Epidermal melanocyte (primary cell): ENCODE data around the gene NOX3.
"Not testable (repeated sequence)": the region's sequence is repeated elsewhere in the genome, so short reads cannot be mapped to it uniquely, and the experiment has no call there.

ENCODE experiments used
- DNase-seq: peaks from one replicate; pipeline ENCODE4 v3.0.0; 2011; ENCODE audit warnings: low spot score; ENCODE audit not compliant: insufficient read length

Gene NOX3, protein sequence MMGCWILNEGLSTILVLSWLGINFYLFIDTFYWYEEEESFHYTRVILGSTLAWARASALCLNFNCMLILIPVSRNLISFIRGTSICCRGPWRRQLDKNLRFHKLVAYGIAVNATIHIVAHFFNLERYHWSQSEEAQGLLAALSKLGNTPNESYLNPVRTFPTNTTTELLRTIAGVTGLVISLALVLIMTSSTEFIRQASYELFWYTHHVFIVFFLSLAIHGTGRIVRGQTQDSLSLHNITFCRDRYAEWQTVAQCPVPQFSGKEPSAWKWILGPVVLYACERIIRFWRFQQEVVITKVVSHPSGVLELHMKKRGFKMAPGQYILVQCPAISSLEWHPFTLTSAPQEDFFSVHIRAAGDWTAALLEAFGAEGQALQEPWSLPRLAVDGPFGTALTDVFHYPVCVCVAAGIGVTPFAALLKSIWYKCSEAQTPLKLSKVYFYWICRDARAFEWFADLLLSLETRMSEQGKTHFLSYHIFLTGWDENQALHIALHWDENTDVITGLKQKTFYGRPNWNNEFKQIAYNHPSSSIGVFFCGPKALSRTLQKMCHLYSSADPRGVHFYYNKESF

DNA sequence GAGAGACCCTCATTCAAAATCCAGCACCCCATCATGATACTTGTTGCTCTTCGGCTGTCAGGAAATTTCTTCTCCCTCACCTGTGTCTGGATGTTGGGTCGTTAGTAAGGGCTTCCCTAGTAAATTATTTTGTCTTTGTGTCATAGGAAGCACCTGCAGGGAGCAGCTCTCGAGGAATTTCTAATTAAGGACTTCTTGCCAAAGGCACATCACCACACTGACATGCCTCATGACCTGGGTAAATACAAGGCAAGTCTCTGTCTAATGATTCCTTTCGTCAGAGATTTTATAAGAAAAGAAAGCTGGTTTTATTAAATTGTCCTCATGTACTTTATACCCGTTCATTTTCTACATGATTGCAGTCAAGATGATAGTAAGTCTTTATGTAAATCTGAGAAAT is at the start of gene NOX3:
Gene NOX3 (minus strand): TSS at position 74 of the 400 bp plus-strand sequence. CDS start 39 bp downstream, at position 35.
- DNase-seq, result no peak

DNA sequence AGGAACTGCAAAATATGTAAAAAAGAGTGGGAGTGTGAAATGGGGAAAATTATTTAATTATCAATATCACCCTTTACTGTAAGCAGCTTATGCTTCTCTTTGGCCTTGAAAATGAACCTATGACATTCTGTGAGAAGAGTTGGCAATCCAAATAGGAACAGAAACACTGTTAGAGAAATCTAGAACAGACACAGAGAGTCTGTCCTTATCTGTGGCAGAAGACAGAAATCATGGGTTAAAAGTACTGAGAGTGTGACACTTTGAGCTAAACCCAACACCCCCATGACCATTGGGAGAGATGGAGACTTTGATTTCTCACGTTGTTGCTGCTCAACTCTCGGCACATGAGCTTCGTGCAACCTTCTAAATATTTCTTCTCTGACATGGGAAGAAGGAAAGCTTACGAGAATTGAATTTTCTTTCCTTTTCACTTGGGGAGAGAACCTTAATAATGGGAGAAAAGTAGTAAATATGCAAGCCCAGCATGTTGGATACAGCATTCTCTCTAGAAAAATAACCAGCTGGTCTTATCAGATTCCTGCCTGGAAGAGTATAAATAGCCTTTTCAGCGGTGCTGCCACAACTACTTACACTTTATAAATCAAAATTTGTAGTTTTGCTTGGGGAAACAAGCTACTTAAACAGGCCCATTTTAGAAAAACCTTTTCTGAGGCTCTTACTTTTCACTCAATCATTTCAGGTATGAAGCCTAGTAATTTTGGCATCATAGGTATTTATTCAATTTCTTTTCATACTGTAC is 49.4 kb upstream of the NOX3 start:
- no peak for DNase-seq

DNA sequence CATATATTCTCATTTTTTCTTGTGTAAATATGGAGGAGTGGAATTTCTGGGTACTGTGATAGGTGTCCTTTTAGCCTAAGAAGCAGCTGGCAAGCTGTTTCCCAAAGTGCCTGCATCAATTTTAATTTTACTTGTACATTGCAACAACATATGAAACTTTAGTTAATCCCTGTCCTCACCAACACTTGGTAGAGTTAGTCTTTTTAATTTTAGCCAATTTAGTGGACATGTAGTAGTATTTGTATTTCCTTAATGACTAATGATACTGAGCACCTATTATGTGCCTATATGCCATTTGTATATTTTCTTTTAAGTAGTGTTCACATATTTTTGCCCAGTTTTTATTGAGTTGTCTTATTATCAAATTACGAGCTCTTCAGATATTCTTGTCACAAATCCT is 46.8 kb upstream of the NOX3 start:
- DNase-seq, result no peak

DNA sequence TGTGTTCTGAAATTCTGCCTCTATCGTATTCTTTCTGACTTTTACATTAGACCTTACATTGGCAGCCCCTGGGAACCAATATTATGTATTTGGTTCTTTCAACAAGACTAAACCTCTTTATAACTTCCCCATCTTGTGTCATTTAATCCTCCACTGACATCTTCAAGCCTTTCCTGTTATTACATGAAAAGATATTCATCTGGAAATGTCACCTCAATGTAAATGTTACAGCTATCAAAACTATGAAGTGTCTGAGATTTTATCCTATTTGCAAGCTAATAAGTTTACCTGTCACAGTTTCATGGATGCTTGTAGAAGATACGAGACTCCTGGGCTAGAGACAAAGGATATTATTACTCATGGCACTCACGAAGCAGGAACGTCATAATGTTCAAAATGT is 43.9 kb upstream of the NOX3 start:
- DNase-seq, result no peak

DNA sequence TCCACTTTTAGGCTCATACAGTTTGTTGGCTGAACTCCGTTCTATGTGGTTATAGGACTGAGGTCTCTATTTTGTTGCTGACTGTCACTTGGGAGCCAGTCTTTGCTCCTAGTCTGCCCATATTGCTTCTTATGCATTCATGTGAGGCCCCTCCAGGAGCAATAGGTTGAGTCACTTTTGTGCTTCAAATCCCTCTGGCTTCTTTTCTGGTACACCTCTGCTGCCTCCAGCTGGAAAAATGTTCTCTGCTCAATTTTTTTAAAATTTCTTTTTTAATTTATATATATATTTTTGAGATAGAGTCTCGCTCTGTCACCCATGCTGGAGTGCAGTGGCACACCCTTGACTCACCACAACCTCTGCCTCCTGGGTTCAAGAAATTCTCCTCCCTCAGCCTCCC is 42.7 kb upstream of the NOX3 start:
- DNase-seq, result no peak

DNA sequence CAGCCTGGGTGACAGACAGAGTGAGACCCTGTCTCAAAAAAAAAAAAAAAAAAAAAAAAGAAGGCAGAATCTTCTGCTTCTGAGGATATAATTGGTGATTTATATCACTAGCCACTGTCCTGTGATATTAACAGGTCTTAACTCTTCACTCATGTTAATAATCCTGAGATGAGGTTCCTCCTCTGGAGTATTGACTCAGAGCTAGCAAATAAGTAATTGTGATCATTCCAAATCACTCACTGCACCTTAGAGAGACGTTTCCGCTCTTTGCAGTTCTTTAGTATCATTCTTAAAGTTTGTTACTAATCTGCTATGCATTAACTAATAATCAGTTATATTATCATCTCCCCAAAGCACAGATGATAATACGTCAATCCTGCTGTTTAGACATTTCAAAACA is 41.6 kb upstream of the NOX3 start:
- no peak for DNase-seq

DNA sequence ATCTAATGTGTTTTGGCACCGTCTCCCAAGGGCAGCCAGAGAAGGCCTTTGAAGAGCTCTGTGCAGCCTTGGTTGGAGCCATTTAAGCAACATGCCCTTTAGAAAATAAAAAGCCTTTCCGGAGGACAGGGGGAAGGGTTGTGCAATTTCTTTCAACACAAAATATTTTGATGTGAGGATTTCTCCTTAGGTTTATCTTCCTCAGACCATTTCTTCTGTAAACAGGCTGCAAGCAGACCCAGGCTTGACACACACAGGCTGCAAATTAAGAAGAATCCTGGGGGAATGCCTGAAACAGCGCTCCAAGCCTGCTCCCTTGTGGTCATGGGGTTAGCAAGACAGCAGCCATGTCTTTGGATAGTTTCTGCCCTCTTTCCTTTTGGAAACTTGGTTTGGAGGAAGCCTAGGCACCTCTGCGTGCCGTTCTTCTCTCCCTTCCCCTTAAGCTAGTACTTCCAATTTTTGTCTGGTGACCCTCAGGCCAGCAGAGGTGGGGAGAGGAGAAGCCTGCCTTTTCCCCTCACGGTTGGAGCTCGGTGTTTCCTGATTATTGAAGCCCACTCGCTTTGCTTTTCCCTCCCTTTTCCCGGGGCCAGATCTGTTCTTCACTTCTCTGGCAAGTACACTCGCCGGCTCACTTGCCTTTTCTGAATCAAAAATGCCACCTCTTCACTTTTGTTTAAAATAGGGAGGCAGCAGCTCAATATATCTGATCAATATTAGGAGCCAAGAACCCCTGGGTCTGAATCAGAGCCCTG is 39.6 kb upstream of the NOX3 start:
- no peak for DNase-seq

DNA sequence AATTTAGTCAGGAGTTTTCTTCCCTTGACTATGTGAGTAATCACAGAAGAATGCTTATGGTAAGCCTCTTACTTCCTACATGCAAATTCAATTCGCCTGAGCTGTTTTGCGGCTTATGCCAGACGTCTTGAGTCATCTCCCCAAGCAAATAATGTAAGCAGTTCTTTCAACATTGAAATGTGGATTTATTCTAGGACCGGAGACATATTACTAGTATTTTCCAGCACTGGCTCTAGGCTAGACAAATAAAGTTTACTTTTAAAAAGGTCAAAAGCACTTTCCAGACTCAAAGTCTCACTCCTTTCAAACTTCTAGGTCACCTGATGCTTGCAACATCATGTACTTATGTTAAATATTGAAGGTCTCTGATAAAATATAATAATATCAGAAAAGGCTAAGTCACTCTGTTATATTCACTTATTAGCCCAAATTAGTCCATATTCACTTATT is 38.1 kb upstream of the NOX3 start:
- DNase-seq, result peak; percentile 88

DNA sequence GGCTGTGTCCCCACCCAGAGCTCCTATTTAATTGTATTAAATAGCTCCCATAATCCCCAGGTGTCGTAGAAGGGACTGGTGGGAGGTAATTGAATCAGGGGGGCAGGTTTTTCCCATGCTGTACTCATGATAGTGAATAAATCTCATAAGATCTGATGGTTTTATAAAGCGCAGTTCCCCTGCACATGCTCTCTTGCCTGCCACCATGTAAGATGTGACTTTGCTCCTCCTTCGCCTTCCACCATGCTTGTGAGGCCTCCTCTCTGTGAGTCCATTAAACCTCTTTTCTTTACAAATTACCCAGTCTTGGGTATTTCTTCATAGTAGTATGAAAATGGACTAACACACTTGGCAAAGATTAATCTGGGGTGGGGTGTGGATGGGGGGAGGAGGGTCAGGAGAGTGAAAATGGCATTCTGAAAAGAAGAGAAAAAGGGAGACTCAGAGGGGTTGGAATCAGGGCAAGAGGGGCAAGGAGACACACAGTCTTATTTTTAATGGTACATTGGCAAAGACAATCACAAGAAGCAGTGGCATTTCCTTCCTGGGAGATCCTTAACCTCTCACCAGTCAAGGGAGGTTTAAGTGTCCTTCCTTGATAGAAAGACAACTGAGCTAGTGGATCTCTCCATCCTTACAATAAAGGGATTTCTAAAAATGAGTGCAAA is 37.5 kb upstream of the NOX3 start:
- DNase-seq, result no peak

DNA sequence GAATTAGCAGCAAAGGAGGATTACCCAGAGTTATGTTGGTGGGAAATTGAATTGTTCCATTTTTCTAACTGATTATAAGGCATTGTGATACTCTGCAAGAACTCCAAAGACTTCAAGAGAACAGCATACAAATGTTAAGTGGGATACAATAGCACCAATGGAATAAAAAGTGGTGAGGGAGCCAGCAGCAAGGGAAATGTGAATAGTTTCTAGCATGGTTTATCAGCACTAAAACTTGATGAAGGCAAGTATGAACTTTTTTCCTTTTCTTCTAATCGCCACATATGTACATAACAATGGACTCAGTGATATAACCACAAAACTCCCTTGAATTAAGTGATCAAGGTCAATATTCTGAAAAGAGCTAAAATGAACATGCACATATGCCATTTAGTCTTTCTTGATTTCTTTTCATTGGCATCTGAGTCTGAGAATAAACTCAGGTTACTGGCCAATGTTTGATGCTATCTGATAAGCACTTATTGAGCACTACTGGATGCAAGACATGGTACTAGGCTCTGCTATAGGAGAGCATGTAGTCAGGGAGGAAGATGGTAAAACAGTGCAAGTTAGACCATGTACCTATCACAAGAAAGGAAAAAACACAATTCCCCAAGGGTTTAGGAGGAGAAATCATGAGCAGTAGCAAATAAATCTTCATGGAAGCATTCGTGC is 36.6 kb upstream of the NOX3 start:
- DNase-seq, result no peak

DNA sequence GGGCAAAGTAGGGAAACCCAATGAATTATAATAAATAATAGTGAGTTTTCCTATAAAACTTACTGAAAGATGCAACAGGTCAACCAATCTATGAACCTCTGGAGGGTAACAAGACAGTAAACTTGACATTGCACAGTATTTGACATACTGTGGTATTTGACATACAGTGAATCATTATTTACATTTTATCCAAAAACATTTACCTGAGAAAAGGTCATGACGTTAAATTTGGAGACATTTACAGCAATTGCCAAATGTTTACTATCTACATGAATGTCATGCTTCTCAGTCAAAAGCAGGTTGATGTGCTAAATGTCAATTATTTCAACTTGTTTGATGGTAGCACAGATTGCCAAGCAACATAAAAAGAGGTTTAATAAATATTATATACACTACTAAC is 35.8 kb upstream of the NOX3 start:
- no peak for DNase-seq

DNA sequence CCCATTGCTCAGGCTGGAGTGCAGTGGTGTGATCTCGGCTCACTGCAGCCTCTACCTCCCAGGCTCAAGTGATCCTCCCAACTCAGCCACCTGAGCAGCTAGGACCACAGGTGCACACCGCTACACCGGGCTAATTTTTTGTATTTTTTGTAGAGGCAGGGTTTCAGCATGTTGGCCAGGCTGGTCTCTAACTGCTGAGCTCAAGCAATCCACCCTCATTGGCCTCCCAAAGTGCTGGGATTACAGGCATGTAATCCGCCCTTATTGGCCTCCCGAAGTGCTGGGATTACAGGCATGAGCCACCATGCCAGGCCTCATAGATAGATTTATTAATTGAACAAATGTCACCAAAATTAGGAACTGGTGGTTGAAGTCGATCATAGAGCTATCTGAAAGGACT is 32.6 kb upstream of the NOX3 start:
- DNase-seq, result not testable (repeated sequence)

DNA sequence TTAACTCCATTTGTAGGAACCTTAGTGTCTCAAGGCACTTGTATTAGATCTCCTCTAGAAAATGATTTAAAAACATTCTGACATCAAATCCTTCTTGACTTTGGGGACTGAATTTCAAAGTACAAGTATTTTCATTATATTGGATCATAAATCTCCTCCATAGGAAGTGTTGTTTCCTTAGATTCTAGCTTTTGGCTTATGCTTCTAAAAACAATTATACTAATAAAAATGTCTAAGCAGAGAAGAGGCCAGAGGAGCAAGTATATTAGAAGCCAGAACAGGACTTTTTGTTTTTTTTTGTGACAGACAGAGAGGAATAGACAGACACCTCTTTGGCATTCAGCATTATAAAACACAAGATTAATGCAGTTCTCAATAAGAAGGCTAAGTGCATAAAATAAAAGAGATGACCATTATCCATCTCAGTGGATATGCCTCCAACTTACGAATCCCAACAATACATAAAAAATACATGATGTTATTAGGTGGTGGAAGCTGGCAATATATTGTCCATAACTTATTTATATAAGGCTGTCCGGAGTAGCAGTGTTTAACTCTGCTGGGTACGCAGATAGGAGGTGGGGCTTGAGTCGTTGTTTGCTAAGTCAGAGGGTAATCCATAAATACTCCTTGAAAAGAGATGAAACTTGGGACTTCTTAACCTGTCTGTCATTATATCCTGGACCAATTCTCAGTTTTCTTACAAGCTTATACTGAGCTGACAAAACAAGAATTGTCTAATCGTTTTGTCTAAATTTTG is 31.9 kb upstream of the NOX3 start:
- no peak for DNase-seq

DNA sequence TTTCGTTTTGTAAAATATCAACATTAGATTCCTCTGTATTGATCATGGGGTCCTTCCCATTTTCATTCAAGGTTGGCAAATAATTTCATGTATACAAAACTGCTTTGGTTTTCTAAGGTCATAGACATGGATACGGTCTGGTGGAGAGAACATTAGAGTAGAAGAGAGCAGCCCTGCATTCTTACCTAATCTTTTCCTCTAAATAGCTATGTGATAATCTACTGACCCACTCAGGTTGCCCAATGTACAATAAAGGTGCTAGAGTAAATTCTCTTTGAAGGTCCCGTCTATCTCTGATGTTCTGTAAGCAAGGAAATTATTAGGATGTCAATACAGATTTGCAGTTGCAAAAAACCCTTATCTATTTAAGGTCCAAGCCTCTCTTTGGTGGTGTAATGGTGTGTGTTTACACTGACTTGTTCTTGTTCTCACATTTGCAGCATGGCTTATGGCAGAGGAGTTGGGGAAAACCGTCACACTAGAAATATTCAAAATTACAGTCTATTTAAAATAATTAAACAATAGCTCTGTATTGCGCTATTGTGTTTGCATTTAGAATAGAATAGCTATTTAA is 31.2 kb upstream of the NOX3 start:
- no peak for DNase-seq

DNA sequence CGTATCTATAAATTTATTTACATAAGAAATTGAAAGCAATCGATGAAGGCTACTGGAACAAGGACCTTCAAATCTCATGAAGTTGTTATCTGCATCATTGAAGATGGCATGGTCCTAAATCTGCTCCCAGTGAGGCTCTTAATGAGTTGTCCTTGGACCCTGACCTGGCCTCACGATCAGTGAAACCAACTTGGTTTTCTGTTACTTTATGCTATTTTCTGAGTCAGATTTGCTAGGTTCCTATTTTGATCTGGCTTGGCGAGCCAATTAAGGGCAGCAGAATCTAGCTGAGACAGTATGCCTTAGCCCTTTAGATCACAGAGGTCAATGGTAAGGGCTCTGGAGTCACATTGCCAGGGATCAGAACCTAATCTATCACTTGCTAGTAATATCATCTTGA is 30.1 kb upstream of the NOX3 start:
- no peak for DNase-seq

DNA sequence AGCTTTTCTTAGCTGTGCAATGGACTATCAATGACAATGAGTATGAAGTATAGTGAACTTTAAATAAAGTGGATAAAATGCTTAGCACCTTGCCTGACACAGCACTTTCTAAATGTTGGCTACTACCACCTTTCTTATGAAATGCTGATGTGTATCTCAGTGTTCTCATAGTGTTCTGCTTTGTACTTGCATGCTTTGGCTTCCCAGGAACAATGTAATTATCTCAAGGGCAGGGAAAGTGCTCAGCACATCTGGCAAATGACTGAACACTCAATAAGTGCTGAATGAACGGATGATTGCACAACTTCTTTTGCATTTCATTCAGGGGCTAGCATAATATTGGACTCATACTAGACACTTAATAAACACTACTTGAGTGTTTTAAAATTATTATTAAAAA is 28.2 kb upstream of the NOX3 start:
- no peak for DNase-seq

DNA sequence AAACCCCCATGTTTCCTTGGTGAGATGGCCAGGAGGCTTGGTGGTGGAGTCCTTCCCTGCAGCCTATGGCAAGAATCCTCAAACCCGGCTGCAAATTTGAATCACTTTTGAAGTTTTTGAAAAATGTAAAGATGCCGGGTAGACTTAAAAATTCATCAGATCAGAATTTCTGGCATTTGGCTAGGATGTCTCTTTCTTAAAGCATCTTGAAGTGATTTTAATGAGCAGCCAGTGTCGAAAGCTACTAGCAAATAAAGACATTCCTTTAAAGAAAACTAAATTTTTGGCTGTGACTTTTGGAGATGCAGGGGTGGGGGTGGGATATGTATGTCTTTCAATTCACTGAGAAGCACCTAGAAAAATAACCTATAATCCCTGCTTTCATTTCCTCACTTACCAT is 25.6 kb upstream of the NOX3 start:
- DNase-seq, result no peak

DNA sequence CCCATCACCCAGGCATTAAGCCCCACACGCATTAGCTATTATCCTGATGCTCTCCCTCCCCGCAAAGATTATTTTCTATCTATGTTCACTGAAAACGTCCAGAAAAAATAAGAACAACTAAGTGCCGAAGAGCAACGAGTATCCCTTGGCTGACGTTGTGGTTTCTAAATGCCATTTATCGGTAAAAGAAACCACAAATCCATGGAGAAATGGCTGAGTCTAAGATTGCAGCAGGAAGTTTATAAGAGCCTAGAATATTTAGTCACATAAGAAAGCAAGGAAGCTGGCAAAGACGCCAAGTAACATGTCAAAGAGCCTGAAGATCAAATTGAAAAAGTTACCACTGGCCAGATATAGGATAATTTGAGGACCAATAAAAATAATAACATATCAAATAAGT is 18.1 kb upstream of the NOX3 start:
- DNase-seq, result no peak

DNA sequence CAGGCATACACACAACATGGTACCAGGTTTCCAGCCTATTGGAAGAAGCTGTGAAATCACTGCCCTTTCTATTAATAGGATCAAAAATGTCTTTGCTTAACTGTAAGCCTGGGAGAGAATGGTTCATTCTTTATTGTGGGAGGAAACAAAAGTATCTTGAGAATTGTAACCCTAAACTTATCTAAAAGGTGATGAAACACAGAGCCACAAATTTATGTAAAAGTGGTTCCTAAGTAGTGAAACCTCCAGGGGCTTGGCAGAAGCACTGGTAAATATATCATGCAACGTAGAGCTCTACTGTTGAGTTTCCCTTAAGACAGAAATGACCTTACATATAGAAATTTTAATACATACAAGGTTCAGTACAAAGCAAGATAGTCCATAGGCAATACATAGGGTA is 17.2 kb upstream of the NOX3 start:
- no peak for DNase-seq
